CD4-positive, alpha-beta memory T cell (primary cell): ENCODE data around the gene CSNK1G1. TPM values are rescaled to one million over a fixed set of nuclear protein-coding genes. Genes with fewer than 3 reads are reported as not detected.

Experiments
- CTCF ChIA-PET: fragments of 350-600 bp; sonication (Branson Sonifier 250); formaldehyde crosslinking; loops from one replicate; lab custom pipeline; 2021; ENCODE audit warnings: inconsistent platforms; ENCODE audit not compliant: partially characterized antibody; lab: Charles Lee
- POLR2A ChIA-PET: fragments of 350-600 bp; sonication (Branson Sonifier 250); formaldehyde crosslinking; loops from one replicate; lab custom pipeline; 2021; ENCODE audit not compliant: partially characterized antibody; lab: Charles Lee
- DNase-seq, 5 donors: peaks; one replicate each; pipeline versions ENCODE4 v3.0.0 to v3.0.0-alpha.2; 2020 to 2022; ENCODE audit warnings: mixed read lengths in 1 of 5
- H3K27ac ChIP-seq: one replicate; pipeline ENCODE4 v1.7.0; 2013; ENCODE audit warnings: low read depth, low read length
- H3K27me3 ChIP-seq: 2 replicates; pipeline ENCODE4 v1.7.0; 2013; ENCODE audit warnings: mild to moderate bottlenecking, low read length, moderate library complexity; ENCODE audit not compliant: insufficient read depth
- H3K36me3 ChIP-seq: 2 replicates; pipeline ENCODE4 v1.7.0; 2013; ENCODE audit warnings: mild to moderate bottlenecking, low read length, moderate library complexity; ENCODE audit not compliant: insufficient read depth
- H3K4me1 ChIP-seq: 2 replicates; pipeline ENCODE4 v1.7.0; 2013; ENCODE audit warnings: mild to moderate bottlenecking, low read length, moderate library complexity; ENCODE audit not compliant: insufficient read depth
- H3K4me3 ChIP-seq, 2 donors: one replicate each; pipeline ENCODE4 v1.7.0; 2013; ENCODE audit warnings: low read length in 2 of 2, mild to moderate bottlenecking in 1 of 2
- H3K9me3 ChIP-seq, 2 donors: one replicate each; pipeline ENCODE4 v1.7.0; 2013; ENCODE audit warnings: low read length in 2 of 2, control low read depth in 1 of 2; ENCODE audit not compliant: control insufficient read depth in 1 of 2
- H3K27ac Mint-ChIP-seq, 7 donors: one replicate each; pipeline ENCODE4 v1.8.0; 2020 to 2021; ENCODE audit warnings: mixed read lengths in 7 of 7, mild to moderate bottlenecking in 6 of 7, inconsistent platforms in 3 of 7, moderate library complexity in 3 of 7
- H3K27me3 Mint-ChIP-seq, 2 donors: one replicate each; pipeline ENCODE4 v1.8.0; 2020 to 2021; ENCODE audit warnings: mixed read lengths in 2 of 2
- H3K36me3 Mint-ChIP-seq, 2 donors: one replicate each; pipeline ENCODE4 v1.8.0; 2020 to 2021; ENCODE audit warnings: mixed read lengths in 2 of 2, inconsistent platforms in 1 of 2, mild to moderate bottlenecking in 1 of 2
- H3K4me1 Mint-ChIP-seq, 4 donors: one replicate each; pipeline ENCODE4 v1.8.0; 2020 to 2021; ENCODE audit warnings: mixed read lengths in 4 of 4, mild to moderate bottlenecking in 1 of 4
- H3K4me3 Mint-ChIP-seq, 8 donors: one replicate each; pipeline ENCODE4 v1.8.0; 2020 to 2021; ENCODE audit warnings: mixed read lengths in 8 of 8, mild to moderate bottlenecking in 7 of 8, moderate library complexity in 6 of 8, inconsistent platforms in 3 of 8
- H3K9me3 Mint-ChIP-seq, 8 donors: one replicate each; pipeline ENCODE4 v1.8.0; 2020 to 2021; ENCODE audit warnings: mixed read lengths in 8 of 8, mild to moderate bottlenecking in 5 of 8, inconsistent platforms in 3 of 8, moderate library complexity in 1 of 8
- intact Hi-C: fragments of 100-400 bp; cut with micrococcal nuclease; formaldehyde crosslinking; loops from one replicate; pipeline ENCODE4 v1.15.1; 2023
- polyA plus RNA-seq, 2 donors: library from polyadenylated mRNA; unstranded; fragments of 300-500 nt; fragmentation: Illumina TruSeq; gene quantifications; one replicate each; pipeline ENCODE4 v1.2.3, GENCODE V29; 2021
- total RNA-seq, 2 experiments: library from RNA; stranded (reverse); gene quantifications; one replicate each; pipeline ENCODE4 v1.2.3, GENCODE V29; 2021

The CSNK1G1 gene
- total and polyA plus RNA-seq, 4 experiments from 2014 or later, result 6.2 to 27.7 (median 24.1) TPM

DNA sequence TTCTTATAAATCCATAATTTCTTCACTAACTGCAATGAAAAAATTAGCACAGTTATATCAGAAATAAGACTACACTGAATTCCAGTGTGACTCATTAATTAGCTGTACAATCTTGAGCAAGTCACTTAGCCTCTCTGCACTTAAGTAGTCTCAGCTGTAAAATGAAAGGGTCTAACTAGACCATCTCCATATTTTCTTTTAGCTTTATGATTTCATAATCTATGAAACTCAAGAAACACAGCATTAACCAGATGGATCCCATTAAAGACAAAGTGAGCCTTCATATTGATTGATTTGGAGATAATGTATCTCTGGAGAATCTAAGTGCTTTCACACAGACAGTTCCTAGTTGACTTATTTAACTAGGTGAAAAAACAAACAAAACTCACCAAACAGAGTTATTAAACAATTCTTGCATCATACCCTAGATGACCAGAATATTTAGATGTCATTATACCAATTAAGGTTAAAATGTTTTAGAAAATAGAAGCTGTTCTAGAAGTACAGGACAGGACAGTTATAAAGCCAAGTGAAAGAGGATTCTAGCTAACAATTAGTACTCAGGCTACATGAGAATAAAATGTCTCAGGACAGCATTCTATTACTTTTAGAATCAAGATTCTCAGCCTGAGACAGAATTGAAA is 11.2 kb downstream of the CSNK1G1 start:
- ChIA-PET POLR2A (no interaction called here), CTCF (no interaction called here)
- H3K27me3 ChIP-seq, result no peaks in the 10 kb centered on the region
- no peak for DNase-seq
- intact Hi-C loops, result no loop called here
- H3K4me1 Mint-ChIP-seq, result peaks cover 18 to 27% (median 21%) of the 10 kb centered on the region in 4 donors
- H3K36me3 ChIP-seq, result no peaks in the 10 kb centered on the region
- no peaks in the 10 kb centered on the region for H3K4me1 ChIP-seq
- no peaks in the 10 kb centered on the region for H3K27me3 Mint-ChIP-seq
- no peaks in the 10 kb centered on the region for H3K9me3 Mint-ChIP-seq
- H3K4me3 Mint-ChIP-seq, result no peak overlapping the region
- H3K27ac ChIP-seq, result no peak overlapping the region
- H3K4me3 ChIP-seq, result no peak overlapping the region
- peaks cover 22 to 44% of the 10 kb centered on the region in 2 donors for H3K36me3 Mint-ChIP-seq
- H3K27ac Mint-ChIP-seq, result no peak overlapping the region
- no peaks in the 10 kb centered on the region for H3K9me3 ChIP-seq

DNA sequence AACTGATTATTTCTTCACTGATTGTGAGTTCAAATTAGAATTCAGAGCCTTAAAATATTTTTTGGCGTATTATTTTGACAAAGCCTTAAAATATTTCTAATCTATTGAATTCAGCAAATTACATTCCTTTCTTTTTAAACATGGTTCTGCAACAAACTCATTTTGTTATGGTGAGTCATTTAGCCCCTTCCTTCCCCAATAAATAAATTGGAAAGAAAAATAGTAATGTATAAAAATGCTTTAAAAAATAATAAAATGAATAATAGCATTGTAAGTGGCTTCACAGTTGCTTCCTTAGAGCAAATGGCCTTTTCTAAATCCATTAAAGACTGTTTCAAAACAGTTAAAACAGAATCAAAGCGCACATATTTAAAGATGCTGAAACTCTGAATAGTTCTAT is 12.1 kb downstream of the CSNK1G1 start:
- H3K9me3 ChIP-seq, result no peaks in the 10 kb centered on the region
- no peak overlapping the region for H3K27ac Mint-ChIP-seq
- no peaks in the 10 kb centered on the region for H3K27me3 ChIP-seq
- ChIA-PET CTCF (no interaction called here), POLR2A (no interaction called here)
- no peaks in the 10 kb centered on the region for H3K27me3 Mint-ChIP-seq
- H3K4me3 Mint-ChIP-seq, result no peak overlapping the region
- H3K9me3 Mint-ChIP-seq, result no peaks in the 10 kb centered on the region
- H3K4me1 ChIP-seq, result no peaks in the 10 kb centered on the region
- no peak overlapping the region for H3K4me3 ChIP-seq
- H3K36me3 Mint-ChIP-seq, result peaks cover 17 to 41% of the 10 kb centered on the region in 2 donors
- H3K36me3 ChIP-seq, result no peaks in the 10 kb centered on the region
- intact Hi-C loops, result no loop called here
- no peak for DNase-seq
- peaks cover 17 to 23% (median 20%) of the 10 kb centered on the region in 4 donors for H3K4me1 Mint-ChIP-seq
- H3K27ac ChIP-seq, result no peak overlapping the region

DNA sequence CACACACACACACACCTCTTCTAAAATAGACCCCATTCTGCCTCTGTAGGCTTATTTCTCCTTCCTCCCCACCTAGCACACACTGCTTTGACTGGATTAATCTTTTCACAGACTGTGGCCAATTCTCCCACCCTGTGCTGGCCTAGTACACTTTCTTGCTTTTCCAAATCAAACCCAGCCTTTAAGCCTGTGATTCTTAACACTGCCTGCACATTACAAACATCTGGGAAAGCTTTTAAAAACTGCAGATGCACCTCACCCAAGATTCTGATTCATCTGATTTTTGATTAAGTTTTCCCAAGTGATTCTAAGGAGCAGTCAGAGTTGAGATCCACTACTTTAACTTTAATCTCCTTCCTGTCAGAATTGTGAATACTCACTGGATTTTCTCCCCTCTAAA is 12.8 kb downstream of the CSNK1G1 start:
- Histone ChIP-seq H3K9me3 (no peaks in the 10 kb centered on the region), H3K4me3 (no peak overlapping the region), H3K27ac (no peak overlapping the region), H3K36me3 (no peaks in the 10 kb centered on the region), H3K4me1 (no peaks in the 10 kb centered on the region), H3K27me3 (no peaks in the 10 kb centered on the region)
- DNase-seq, result no peak
- Mint-ChIP-seq H3K27me3 (no peaks in the 10 kb centered on the region), H3K9me3 (no peaks in the 10 kb centered on the region), H3K27ac (peak overlapping the region in 4 of 7 donors; percentile 37 to 73 (median 60)), H3K4me3 (no peak overlapping the region), H3K4me1 (peaks cover 17 to 23% (median 21%) of the 10 kb centered on the region in 4 donors), H3K36me3 (peaks cover 17 to 37% of the 10 kb centered on the region in 2 donors)
- ChIA-PET CTCF (no interaction called here), POLR2A (no interaction called here)
- intact Hi-C loops, result no loop called here

- Mint-ChIP-seq H3K27ac (peak overlapping the region in 1 of 7 donors; percentile 11), H3K36me3 (peaks cover 15 to 31% of the 10 kb centered on the region in 2 donors), H3K9me3 (no peaks in the 10 kb centered on the region), H3K27me3 (no peaks in the 10 kb centered on the region), H3K4me1 (peaks cover 15 to 31% (median 19%) of the 10 kb centered on the region in 4 donors), H3K4me3 (no peak overlapping the region)
- Histone ChIP-seq H3K4me1 (no peaks in the 10 kb centered on the region), H3K4me3 (no peak overlapping the region), H3K36me3 (no peaks in the 10 kb centered on the region), H3K27me3 (no peaks in the 10 kb centered on the region), H3K9me3 (no peaks in the 10 kb centered on the region), H3K27ac (no peak overlapping the region)
- ChIA-PET CTCF (interaction anchor here (0.7 kb wide), 1 partner anchor 10 kb away, joined by 3 read pairs; no protein-coding TSS in a partner anchor), POLR2A (no interaction called here)
- intact Hi-C loops, result no loop called here
- no peak for DNase-seq
Measured at GRCh38 chr15:64341961-64342360, 14.0 kb downstream of the CSNK1G1 start.

- ChIA-PET CTCF (no interaction called here), POLR2A (no interaction called here)
- H3K27ac ChIP-seq, result no peak overlapping the region
- H3K27me3 ChIP-seq, result no peaks in the 10 kb centered on the region
- H3K9me3 ChIP-seq, result no peaks in the 10 kb centered on the region
- no peak for DNase-seq
- peak overlapping the region in 1 of 7 donors; percentile 22 for H3K27ac Mint-ChIP-seq
- peaks cover 10% of the 10 kb centered on the region for H3K4me1 ChIP-seq
- no peak overlapping the region for H3K4me3 ChIP-seq
- no peaks in the 10 kb centered on the region for H3K9me3 Mint-ChIP-seq
- peaks cover 10 to 25% of the 10 kb centered on the region in 2 donors for H3K36me3 Mint-ChIP-seq
- peaks cover 16 to 34% (median 22%) of the 10 kb centered on the region in 4 donors for H3K4me1 Mint-ChIP-seq
- intact Hi-C loops, result no loop called here
- H3K4me3 Mint-ChIP-seq, result no peak overlapping the region
- H3K36me3 ChIP-seq, result no peaks in the 10 kb centered on the region
- H3K27me3 Mint-ChIP-seq, result no peaks in the 10 kb centered on the region
Measured at GRCh38 chr15:64340355-64340754, 15.6 kb downstream of the CSNK1G1 start.

DNA sequence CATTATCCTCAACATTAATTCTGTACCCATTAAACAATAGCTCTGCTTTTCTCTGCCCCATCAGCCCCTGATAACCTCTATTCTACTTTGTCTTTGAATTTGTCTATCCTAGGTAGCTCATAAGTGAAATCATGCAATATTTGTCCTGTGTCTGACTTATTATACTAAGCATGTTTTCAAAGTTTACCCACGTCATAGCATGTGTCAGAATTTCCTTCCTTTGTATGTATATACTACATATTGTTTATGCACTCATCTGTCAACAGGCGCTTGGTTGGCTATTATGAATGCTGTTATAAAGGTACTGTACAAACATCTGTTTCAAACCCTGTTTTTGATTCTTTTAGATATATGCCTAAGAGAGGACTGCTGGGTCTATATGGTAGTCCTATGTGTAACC is 18.2 kb downstream of the CSNK1G1 start:
- H3K4me3 Mint-ChIP-seq, result no peak overlapping the region
- H3K4me1 Mint-ChIP-seq, result peaks cover 19 to 32% (median 25%) of the 10 kb centered on the region in 4 donors
- H3K27ac Mint-ChIP-seq, result peak overlapping the region in 4 of 7 donors; percentile 25 to 62 (median 54)
- no peak overlapping the region for H3K27ac ChIP-seq
- H3K9me3 ChIP-seq, result no peaks in the 10 kb centered on the region
- ChIA-PET CTCF (interaction anchor here (1.0 to 1.1 kb wide), 2 partner anchors 18 to 38 kb away, joined by 3 read pairs; no protein-coding TSS in a partner anchor), POLR2A (interaction anchor here (1.0 kb wide), 1 partner anchor 19 kb away, joined by 3 read pairs; no protein-coding TSS in a partner anchor)
- H3K9me3 Mint-ChIP-seq, result no peaks in the 10 kb centered on the region
- peaks cover 32% of the 10 kb centered on the region for H3K4me1 ChIP-seq
- no peak for DNase-seq
- intact Hi-C loops, result no loop called here
- no peaks in the 10 kb centered on the region for H3K27me3 Mint-ChIP-seq
- H3K4me3 ChIP-seq, result no peak overlapping the region
- H3K36me3 Mint-ChIP-seq, result peaks cover 10 to 22% of the 10 kb centered on the region in 2 donors
- H3K36me3 ChIP-seq, result no peaks in the 10 kb centered on the region
- H3K27me3 ChIP-seq, result no peaks in the 10 kb centered on the region
